Measurements from ENCODE around the gene NDOR1.
"Not testable (repeated sequence)": the region's sequence is repeated elsewhere in the genome, so short reads cannot be mapped to it uniquely, and the experiment has no call there.

NDOR1 gene

DNA sequence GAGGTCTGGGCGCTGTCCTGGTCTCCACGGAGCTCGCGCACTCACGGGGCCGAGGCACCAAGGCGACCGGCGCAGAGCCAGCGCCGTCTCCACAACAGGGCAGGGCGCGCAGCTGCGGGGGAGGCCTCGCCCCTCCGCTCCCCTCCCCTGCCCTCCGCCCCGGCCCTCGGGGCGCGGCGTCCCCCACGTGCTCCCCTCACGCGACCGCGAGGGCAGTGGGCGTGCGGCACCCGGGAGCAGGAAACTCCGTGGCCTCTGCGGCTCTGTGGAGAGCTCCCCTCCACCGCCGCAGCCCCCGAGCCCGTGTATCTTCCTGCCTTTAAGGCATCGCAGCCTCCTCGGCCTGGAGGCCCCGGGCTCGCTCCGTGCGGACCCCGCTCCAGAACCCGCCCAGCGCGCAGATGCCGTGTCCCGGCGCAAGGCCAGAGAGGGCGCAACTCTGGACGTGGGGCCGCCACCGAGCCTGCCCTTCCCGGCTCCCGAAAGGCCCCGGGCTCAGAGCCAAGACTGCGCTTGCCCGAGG is 34.9 kb downstream of the NDOR1 start:
- Histone ChIP-seq H3K9me3 (ENCODE audit: control insufficient read depth, low read length) (no peaks in the 10 kb centered on the region), H3K36me3 (ENCODE audit: control insufficient read depth, insufficient read depth, low read length, severe bottlenecking) (peaks cover 18% of the 10 kb centered on the region), H3K4me1 (ENCODE audit: control insufficient read depth, insufficient read depth, low read length) (peaks cover 33% of the 10 kb centered on the region), H3K9ac (ENCODE audit: low read length) (peak overlapping the region; percentile 91), H3K4me3 (ENCODE audit: low read length) (peak overlapping the region; percentile 86), H3K27me3 (replicated peaks; ENCODE audit: control insufficient read depth, insufficient read depth, low read length) (peaks cover 5% of the 10 kb centered on the region)
- DNase-seq (ENCODE audit: low read depth), result peak; percentile 91

DNA sequence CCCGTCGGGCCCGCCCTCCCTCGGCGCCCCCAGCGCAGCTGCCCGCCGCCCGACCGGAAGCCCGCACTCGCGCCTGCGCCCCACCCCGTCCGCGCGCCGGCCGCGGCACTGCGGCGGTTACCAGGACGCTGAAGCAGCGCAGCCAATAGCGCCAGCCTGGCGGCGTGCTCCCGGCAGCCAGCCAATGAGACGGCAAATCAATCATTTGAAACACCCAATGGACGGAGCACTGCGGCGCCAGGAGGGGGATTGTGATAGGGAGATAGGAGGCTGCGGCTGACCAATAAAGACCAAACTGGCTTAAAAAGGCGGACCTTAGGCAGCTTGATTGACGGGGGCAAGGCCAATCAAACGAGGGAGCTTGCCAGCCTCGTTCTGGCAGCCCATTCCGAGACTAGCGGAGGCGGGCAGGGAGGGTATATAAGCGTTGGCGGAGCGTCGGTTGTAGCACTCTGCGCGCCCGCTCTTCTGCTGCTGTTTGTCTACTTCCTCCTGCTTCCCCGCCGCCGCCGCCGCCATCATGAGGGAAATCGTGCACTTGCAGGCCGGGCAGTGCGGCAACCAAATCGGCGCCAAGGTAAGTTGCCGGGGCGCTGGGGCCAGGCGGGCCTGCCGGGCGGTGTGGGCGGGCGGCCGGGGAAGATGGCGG is 35.5 kb downstream of the NDOR1 start, which contains the start of gene TUBB4B:
Gene TUBB4B (plus strand): TSS at position 447 of the 649 bp plus-strand sequence. CDS start 74 bp downstream, at position 521.
- Histone ChIP-seq H3K4me1 (ENCODE audit: control insufficient read depth, insufficient read depth, low read length) (peaks cover 31% of the 10 kb centered on the region), H3K9me3 (ENCODE audit: control insufficient read depth, low read length) (no peaks in the 10 kb centered on the region), H3K36me3 (ENCODE audit: control insufficient read depth, insufficient read depth, low read length, severe bottlenecking) (peaks cover 18% of the 10 kb centered on the region), H3K9ac (ENCODE audit: low read length) (peak within 1 kb of the TSS; percentile 93), H3K27me3 (replicated peaks; ENCODE audit: control insufficient read depth, insufficient read depth, low read length) (peaks cover 2% of the 10 kb centered on the region), H3K4me3 (ENCODE audit: low read length) (peak within 1 kb of the TSS; percentile 91)
- DNase-seq (ENCODE audit: low read depth), result peak; percentile 99

DNA sequence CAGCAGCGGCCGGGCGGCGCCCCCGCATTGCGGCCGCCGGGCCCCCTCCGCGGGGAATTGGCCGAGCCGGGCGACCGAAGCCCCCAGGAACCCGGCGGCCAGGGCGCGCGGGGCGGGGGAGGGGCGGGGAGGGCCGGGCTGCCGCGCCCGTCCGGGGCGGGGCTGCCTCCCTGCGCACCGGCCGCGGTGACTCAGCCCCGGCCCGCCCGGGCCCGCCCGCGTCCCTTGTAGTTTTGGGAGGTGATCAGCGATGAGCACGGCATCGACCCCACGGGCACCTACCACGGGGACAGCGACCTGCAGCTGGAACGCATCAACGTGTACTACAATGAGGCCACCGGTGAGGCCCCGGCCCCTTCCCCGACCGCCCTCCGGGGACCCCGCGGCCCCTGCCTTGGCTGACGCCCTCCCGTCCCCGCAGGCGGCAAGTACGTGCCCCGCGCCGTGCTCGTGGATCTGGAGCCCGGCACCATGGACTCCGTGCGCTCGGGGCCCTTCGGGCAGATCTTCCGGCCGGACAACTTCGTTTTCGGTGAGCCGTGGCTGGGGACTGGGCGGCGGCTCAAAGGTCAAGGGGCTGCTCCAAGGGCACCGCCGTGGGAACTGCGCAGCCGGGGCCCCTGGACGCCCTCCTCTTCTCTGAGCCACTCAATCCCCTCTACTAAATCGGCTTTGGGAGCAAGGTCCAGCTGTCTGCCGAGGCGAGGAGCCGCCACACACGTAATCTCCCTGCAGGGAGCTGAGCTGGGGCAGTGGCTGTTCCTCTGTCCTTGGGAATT is 36.2 kb downstream of the NDOR1 start:
- DNase-seq (ENCODE audit: low read depth), result peak; percentile 83
- Histone ChIP-seq H3K36me3 (ENCODE audit: control insufficient read depth, insufficient read depth, low read length, severe bottlenecking) (peaks cover 18% of the 10 kb centered on the region), H3K4me1 (ENCODE audit: control insufficient read depth, insufficient read depth, low read length) (peaks cover 26% of the 10 kb centered on the region), H3K9ac (ENCODE audit: low read length) (peak overlapping the region; percentile 93), H3K4me3 (ENCODE audit: low read length) (peak overlapping the region; percentile 91), H3K27me3 (replicated peaks; ENCODE audit: control insufficient read depth, insufficient read depth, low read length) (peaks cover 2% of the 10 kb centered on the region), H3K9me3 (ENCODE audit: control insufficient read depth, low read length) (no peaks in the 10 kb centered on the region)

DNA sequence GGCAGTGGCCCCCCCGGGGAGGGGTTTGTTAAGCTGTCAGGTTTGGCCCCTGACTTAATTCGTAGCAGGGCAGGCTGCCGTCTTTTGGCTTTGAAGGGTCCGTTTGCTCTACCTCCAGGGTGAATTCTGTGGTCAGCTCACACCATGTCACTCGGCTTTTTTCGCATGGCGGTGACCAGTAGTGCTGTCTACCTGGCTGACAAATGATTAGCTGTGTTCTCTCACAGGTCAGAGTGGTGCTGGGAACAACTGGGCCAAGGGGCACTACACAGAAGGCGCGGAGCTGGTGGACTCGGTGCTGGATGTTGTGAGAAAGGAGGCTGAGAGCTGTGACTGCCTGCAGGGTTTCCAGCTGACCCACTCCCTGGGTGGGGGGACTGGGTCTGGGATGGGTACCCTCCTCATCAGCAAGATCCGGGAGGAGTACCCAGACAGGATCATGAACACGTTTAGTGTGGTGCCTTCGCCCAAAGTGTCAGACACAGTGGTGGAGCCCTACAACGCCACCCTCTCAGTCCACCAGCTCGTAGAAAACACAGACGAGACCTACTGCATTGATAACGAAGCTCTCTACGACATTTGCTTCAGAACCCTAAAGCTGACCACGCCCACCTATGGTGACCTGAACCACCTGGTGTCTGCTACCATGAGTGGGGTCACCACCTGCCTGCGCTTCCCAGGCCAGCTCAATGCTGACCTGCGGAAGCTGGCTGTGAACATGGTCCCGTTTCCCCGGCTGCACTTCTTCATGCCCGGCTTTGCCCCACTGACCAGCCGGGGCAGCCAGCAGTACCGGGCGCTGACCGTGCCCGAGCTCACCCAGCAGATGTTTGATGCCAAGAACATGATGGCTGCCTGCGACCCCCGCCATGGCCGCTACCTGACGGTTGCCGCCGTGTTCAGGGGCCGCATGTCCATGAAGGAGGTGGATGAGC is 37.0 kb downstream of the NDOR1 start:
- Histone ChIP-seq H3K9me3 (ENCODE audit: control insufficient read depth, low read length) (no peaks in the 10 kb centered on the region), H3K4me3 (ENCODE audit: low read length) (peak overlapping the region; percentile 91), H3K36me3 (ENCODE audit: control insufficient read depth, insufficient read depth, low read length, severe bottlenecking) (peaks cover 18% of the 10 kb centered on the region), H3K27me3 (replicated peaks; ENCODE audit: control insufficient read depth, insufficient read depth, low read length) (peaks cover 2% of the 10 kb centered on the region), H3K4me1 (ENCODE audit: control insufficient read depth, insufficient read depth, low read length) (peaks cover 23% of the 10 kb centered on the region), H3K9ac (ENCODE audit: low read length) (peak overlapping the region; percentile 93)
- no peak for DNase-seq (ENCODE audit: low read depth)

DNA sequence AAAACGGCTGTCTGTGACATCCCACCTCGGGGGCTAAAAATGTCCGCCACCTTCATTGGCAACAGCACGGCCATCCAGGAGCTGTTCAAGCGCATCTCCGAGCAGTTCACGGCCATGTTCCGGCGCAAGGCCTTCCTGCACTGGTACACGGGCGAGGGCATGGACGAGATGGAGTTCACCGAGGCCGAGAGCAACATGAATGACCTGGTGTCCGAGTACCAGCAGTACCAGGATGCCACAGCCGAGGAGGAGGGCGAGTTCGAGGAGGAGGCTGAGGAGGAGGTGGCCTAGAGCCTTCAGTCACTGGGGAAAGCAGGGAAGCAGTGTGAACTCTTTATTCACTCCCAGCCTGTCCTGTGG is 37.7 kb downstream of the NDOR1 start:
- Histone ChIP-seq H3K4me1 (ENCODE audit: control insufficient read depth, insufficient read depth, low read length) (peaks cover 23% of the 10 kb centered on the region), H3K9ac (ENCODE audit: low read length) (peak overlapping the region; percentile 10), H3K36me3 (ENCODE audit: control insufficient read depth, insufficient read depth, low read length, severe bottlenecking) (peaks cover 18% of the 10 kb centered on the region)
- not testable (repeated sequence) for DNase-seq (ENCODE audit: low read depth); H3K9me3 ChIP-seq (ENCODE audit: control insufficient read depth, low read length); H3K27me3 ChIP-seq (replicated peaks; ENCODE audit: control insufficient read depth, insufficient read depth, low read length); H3K4me3 ChIP-seq (ENCODE audit: low read length)

DNA sequence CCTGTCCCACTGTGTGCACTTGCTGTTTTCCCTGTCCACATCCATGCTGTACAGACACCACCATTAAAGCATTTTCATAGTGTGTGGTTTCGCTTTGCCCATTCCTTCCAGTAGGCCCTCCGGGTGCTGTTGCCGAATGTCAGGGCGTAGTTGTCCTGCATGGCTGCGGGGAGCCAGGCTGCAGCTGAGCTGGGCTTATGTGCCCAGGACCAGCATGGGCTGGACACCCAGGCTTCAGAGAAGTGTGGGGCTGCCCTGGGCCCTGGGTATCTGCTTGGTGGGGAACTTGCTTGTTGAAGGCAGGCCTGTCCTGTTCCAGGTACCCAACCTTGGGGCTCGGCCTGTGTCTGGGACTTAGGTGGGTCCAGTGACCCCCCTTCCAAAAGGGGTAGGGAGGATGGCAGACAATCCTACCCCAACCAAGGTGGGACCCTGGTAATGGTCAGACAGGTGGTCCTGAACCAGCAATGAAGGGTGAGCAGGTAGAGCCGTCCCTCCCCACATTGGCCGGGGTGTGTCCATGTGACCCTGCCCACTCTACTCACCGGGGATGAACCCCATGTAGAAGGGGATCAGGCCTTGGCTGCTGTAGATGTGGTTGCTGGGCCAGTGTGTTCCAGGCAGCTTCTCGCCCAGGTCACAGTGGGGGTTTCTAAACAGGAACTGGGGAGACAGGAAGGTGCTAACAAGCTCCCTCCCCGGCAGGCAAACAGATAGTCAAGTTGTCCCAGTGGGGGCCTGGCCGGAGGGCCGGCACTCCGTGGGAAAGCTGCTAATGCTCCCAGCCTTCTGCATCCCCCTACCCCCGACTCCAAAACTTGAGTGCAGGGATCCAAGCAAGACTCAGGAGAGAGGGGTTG is 38.4 kb downstream of the NDOR1 start:
- Histone ChIP-seq H3K9ac (ENCODE audit: low read length) (peak overlapping the region; percentile 10), H3K4me3 (ENCODE audit: low read length) (no peak overlapping the region), H3K9me3 (ENCODE audit: control insufficient read depth, low read length) (no peaks in the 10 kb centered on the region), H3K36me3 (ENCODE audit: control insufficient read depth, insufficient read depth, low read length, severe bottlenecking) (peaks cover 18% of the 10 kb centered on the region), H3K4me1 (ENCODE audit: control insufficient read depth, insufficient read depth, low read length) (peaks cover 17% of the 10 kb centered on the region), H3K27me3 (replicated peaks; ENCODE audit: control insufficient read depth, insufficient read depth, low read length) (peaks cover 2% of the 10 kb centered on the region)
- DNase-seq (ENCODE audit: low read depth), result no peak

DNA sequence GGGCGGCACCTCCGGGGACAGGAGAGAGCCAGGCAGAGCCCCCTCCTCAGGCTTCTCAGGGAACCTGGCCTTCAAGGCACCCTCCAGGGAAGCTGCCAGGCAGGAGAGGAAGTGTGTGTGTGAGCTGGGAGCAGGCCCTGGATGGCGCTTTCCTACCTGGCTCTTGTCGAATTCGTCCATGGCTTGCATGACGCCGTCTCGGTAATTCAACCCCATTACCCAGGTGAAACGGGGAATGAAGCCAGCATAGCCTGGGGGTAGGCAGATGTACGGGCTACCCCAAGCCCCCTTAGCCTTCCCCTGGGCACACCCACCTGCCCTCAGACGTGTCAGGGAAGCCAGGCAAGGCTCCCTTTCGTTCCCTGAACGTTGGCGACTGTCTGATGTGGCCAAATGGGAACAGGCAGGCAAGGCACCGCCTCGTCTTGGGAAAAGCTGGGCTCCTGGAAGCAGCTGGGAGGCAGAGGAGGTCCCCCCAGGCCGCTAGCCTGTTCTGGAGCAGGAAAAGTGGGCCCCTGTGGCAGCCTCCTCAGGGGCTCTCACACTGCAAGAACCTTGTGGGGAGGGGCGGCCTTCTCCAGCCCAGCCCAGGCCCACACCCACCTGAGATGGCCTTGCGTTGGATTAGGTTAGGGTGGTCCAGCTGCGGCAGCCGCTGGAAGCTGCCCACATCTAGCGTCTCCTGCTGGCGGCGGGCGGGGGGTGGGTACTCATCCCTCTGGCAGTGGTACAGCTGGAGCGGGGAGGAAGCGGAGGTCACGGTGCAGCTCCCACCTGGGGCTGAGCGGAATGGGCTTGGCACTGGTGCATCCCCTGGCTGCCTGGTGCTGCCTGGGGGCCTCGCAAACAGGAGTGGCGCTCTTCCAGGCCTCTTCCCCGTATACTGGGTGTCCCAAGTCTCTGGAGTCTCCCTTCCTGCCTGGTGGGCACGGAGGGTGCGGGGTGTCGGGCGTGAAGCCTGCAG is 39.3 kb downstream of the NDOR1 start:
- H3K27me3 ChIP-seq (replicated peaks; ENCODE audit: control insufficient read depth, insufficient read depth, low read length), result peaks cover 5% of the 10 kb centered on the region
- no peak for DNase-seq (ENCODE audit: low read depth)
- no peaks in the 10 kb centered on the region for H3K9me3 ChIP-seq (ENCODE audit: control insufficient read depth, low read length)
- H3K9ac ChIP-seq (ENCODE audit: low read length), result peak overlapping the region; percentile 10
- peaks cover 14% of the 10 kb centered on the region for H3K4me1 ChIP-seq (ENCODE audit: control insufficient read depth, insufficient read depth, low read length)
- no peak overlapping the region for H3K4me3 ChIP-seq (ENCODE audit: low read length)
- H3K36me3 ChIP-seq (ENCODE audit: control insufficient read depth, insufficient read depth, low read length, severe bottlenecking), result peaks cover 18% of the 10 kb centered on the region

DNA sequence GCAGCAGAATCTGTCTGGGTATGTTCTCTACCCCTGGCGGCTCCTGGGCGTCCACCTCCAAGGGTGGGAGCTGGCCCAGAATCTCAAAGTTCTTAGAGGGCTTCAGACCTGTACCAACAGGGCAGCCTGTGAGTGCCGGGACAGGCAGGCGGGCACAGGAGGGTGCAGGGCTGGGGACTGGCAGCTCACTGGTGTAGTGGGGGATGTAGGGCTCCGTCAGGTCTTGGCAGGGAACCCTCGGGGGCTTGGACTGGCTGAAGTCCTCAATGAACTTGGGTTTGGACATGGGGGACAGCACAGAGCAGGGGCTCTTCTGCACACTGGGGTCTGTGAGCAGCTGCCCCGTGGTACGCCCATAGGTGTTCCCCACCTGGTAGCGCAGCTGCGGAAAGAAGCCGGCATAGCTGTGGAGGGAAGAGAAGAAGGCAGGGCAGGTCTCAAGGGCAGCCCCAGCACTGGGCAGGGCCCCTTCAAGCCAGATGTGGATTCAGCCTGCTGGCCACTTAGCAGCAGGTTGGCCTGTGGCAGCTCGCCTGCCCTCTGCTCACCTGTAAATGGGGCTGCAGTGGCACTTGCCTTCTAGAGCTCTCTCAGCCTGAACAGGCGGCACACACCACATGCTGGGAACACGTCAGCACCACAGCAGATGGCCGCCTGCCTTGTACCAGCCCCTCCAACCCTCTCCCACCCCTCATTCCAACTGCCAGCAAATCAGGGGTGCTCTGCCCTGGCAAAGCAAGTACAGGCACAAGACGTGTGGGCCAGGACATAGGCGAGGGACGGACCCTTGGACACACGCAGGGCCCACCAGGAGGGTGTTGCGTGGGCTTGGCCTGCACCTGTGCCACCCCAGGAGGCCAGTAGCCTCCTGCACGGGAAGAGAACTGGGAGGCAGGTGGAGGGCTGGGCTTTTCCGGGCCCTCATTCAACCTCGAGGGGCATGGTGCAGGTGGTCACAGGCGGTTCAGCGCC is 40.2 kb downstream of the NDOR1 start:
- Histone ChIP-seq H3K4me3 (ENCODE audit: low read length) (no peak overlapping the region), H3K27me3 (replicated peaks; ENCODE audit: control insufficient read depth, insufficient read depth, low read length) (peaks cover 6% of the 10 kb centered on the region), H3K4me1 (ENCODE audit: control insufficient read depth, insufficient read depth, low read length) (peaks cover 22% of the 10 kb centered on the region), H3K9me3 (ENCODE audit: control insufficient read depth, low read length) (no peaks in the 10 kb centered on the region), H3K9ac (ENCODE audit: low read length) (no peak overlapping the region), H3K36me3 (ENCODE audit: control insufficient read depth, insufficient read depth, low read length, severe bottlenecking) (peaks cover 18% of the 10 kb centered on the region)
- DNase-seq (ENCODE audit: low read depth), result no peak

All from adipocyte (in vitro differentiated cells).